Measurements from ENCODE around the gene KXD1. TPM values are rescaled to one million over a fixed set of nuclear protein-coding genes. Genes with fewer than 3 reads are reported as not detected.

The KXD1 gene
- total and polyA plus RNA-seq, 10 of the 15 experiments (the other 5 are each of a cell fraction or from before 2014, with no cell fraction given), result 27.5 to 209 (median 129) TPM

GRCh38 chr19:18590273-18591272 is 32.9 kb downstream of the KXD1 start:
- in situ Hi-C loops (cut with MboI), result no loop called here
- Histone ChIP-seq H3K27ac (ENCODE audit: control insufficient read depth, insufficient read depth) (no peak overlapping the region), H3K79me2 (ENCODE audit: control insufficient read depth, insufficient read depth, low read length) (peaks cover 4% of the 10 kb centered on the region; the same call in 1 of the 2 replicates), H3K4me1 (ENCODE audit: control insufficient read depth, insufficient read depth, low read length) (peaks cover 33% of the 10 kb centered on the region), H3K9ac (ENCODE audit: control insufficient read depth, insufficient read depth, low read length) (no peak overlapping the region), H3K36me3 (ENCODE audit: control insufficient read depth in 2 of 2, insufficient read depth in 2 of 2, low read length in 1 of 2) (peaks cover 0 to 3% of the 10 kb centered on the region in 2 experiments; a peak in 1 of 4 replicates), H3K27me3 (replicated peaks in 1 of 2; ENCODE audit: control insufficient read depth in 2 of 2, insufficient read depth in 2 of 2, low read length in 1 of 2) (peaks cover 2% of the 10 kb centered on the region in 2 experiments; a peak in 1 of 4 replicates), H2AFZ (ENCODE audit: control insufficient read depth, low read depth, low read length) (no peak overlapping the region), H3K9me3 (replicated peaks; ENCODE audit: control insufficient read depth, insufficient read depth, low read length) (no peaks in the 10 kb centered on the region), H4K20me1 (ENCODE audit: control insufficient read depth, insufficient read depth) (no peaks in the 10 kb centered on the region; the same call in 1 of the 2 replicates), H3K4me2 (ENCODE audit: control insufficient read depth, insufficient read depth) (peak overlapping the region; percentile 98; the same call in 1 of the 2 replicates), H3K4me3 (no peak overlapping the region)
- no peak for ATAC-seq
- no peak for DNase-seq (ENCODE audit: low read depth, low spot score)
- 89% methylated on average over 39 of the region's 40 CpGs for WGBS (ENCODE audit: insufficient coverage, insufficient replicate concordance, low lambda C conversion rate, missing lambda C conversion rate)
- 0 out of 6 replicates have a peak, but pooled peaks of 2 of the 3 experiments have one; percentile 13 to 16 for TF ChIP-seq CTCF (IDR thresholded peaks at IDR 0.05 in 2 of 3, conservative IDR thresholded peaks at IDR 0.05 in 1 of 3; ENCODE audit: control insufficient read depth in 2 of 3, extremely low read depth in 1 of 3, insufficient read depth in 1 of 3, low read depth in 3 of 3, low read length in 3 of 3)
- TF ChIP-seq MTA2 (IDR thresholded peaks at IDR 0.05; ENCODE audit: low read depth), result no peak
- TF ChIP-seq ZNF24 (IDR thresholded peaks at IDR 0.05), result no peak
- no peak for TF ChIP-seq GABPA (IDR thresholded peaks at IDR 0.05; ENCODE audit: low read depth)
- peak; percentile 60; the same call in 1 of the 2 replicates for TF ChIP-seq PAX5 (IDR thresholded peaks at IDR 0.05; ENCODE audit: borderline replicate concordance, low read depth, low read length)
- no peak for TF ChIP-seq RAD21 (IDR thresholded peaks at IDR 0.05; ENCODE audit: insufficient read depth, low read depth, low read length)
- no peak for TF ChIP-seq SMC3 (IDR thresholded peaks at IDR 0.05; ENCODE audit: borderline replicate concordance, low read length)
- TF ChIP-seq MLLT1 (IDR thresholded peaks at IDR 0.05), result peak; percentile 7; the same call in 1 of the 2 replicates
- TF ChIP-seq KAT2A (conservative IDR thresholded peaks at IDR 0.05; ENCODE audit: control insufficient read depth, low read depth, low read length), result no peak
- TF ChIP-seq, protein P1, sequence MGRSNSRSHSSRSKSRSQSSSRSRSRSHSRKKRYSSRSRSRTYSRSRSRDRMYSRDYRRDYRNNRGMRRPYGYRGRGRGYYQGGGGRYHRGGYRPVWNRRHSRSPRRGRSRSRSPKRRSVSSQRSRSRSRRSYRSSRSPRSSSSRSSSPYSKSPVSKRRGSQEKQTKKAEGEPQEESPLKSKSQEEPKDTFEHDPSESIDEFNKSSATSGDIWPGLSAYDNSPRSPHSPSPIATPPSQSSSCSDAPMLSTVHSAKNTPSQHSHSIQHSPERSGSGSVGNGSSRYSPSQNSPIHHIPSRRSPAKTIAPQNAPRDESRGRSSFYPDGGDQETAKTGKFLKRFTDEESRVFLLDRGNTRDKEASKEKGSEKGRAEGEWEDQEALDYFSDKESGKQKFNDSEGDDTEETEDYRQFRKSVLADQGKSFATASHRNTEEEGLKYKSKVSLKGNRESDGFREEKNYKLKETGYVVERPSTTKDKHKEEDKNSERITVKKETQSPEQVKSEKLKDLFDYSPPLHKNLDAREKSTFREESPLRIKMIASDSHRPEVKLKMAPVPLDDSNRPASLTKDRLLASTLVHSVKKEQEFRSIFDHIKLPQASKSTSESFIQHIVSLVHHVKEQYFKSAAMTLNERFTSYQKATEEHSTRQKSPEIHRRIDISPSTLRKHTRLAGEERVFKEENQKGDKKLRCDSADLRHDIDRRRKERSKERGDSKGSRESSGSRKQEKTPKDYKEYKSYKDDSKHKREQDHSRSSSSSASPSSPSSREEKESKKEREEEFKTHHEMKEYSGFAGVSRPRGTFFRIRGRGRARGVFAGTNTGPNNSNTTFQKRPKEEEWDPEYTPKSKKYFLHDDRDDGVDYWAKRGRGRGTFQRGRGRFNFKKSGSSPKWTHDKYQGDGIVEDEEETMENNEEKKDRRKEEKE (IDR thresholded peaks at IDR 0.05), result no peak
- TF ChIP-seq KDM1A (IDR thresholded peaks at IDR 0.05; ENCODE audit: borderline replicate concordance), result no peak
- no peak for TF ChIP-seq ZSCAN29 (IDR thresholded peaks at IDR 0.05)
- intact Hi-C loops (cut with micrococcal nuclease; ENCODE audit: unreplicated experiment), result loop anchor here (5.0 kb wide), 1 partner anchor 242 kb away; the partner anchor contains the start of gene UPF1
- ChIA-PET POLR2A (interaction anchor here (0.6 to 6.0 kb wide), 5 partner anchors 18 to 92 kb away, joined by 3 to 43 read pairs (median 27); partner anchors contain the start of genes ELL, FKBP8, KXD1 and UBA52), RAD21 (ENCODE audit: unreplicated experiment) (interaction anchor here (3.3 to 4.8 kb wide), 2 partner anchors 32 to 70 kb away, joined by 25 to 35 read pairs; partner anchors contain the start of genes ELL and KXD1), CTCF (interaction anchor here (1.2 to 6.0 kb wide), 7 partner anchors 10 to 119 kb away, joined by 3 to 64 read pairs (median 5); partner anchors contain the start of genes ELL, KXD1 and UBA52), SMC1A (ENCODE audit: uncharacterized antibody, unreplicated experiment) (interaction anchor here (0.7 to 3.2 kb wide), 4 partner anchors 18 to 82 kb away, joined by 3 to 18 read pairs (median 4); partner anchors contain the start of gene KXD1)
- BruUV-seq (replicated peaks), result TSS peak; percentile 82
- no peak for FAIRE-seq
